ENCODE results near the gene FAIM2.

Gene FAIM2

GRCh38 chr12:49939307-49939706, 35.6 kb upstream of the FAIM2 start:
- no peak for DNase-seq (ENCODE audit: low spot score)

GRCh38 chr12:49937639-49938300, 34.1 kb upstream of the FAIM2 start:
- no peak for DNase-seq (ENCODE audit: low spot score)

DNA sequence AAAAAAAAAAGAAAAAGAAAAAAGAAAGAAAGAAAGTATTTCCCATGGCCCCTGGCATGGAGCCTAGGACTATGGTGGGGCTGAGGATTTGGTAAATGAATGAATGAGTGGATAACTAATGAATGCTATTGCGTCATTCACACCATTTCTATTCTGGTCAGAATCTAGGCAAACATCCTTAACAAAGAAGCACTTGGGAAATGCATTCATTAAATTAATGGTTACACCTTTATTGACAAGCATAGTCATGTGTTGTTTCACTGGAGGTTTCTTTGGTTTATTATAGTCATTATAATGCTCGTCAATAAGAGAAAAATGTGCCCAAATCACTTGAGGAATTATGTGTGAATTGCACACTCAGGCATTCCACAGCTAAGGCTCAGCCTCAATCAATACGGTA, 33.2 kb upstream of the FAIM2 start:
- DNase-seq (ENCODE audit: low spot score) = no peak

- no peak for DNase-seq (ENCODE audit: low spot score)
Measured at GRCh38 chr12:49934505-49934904, 30.8 kb upstream of the FAIM2 start.

GRCh38 chr12:49933796-49934195, 30.1 kb upstream of the FAIM2 start:
- DNase-seq (ENCODE audit: low spot score) = no peak

- no peak for DNase-seq (ENCODE audit: low spot score)
Measured at GRCh38 chr12:49932533-49933130, 28.9 kb upstream of the FAIM2 start.

- DNase-seq (ENCODE audit: low spot score) = no peak
Measured at GRCh38 chr12:49932023-49932422, 28.3 kb upstream of the FAIM2 start.

GRCh38 chr12:49930515-49931288, 27.0 kb upstream of the FAIM2 start:
- no peak for DNase-seq (ENCODE audit: low spot score)

- DNase-seq (ENCODE audit: low spot score) = no peak
Measured at GRCh38 chr12:49929581-49929980, 25.9 kb upstream of the FAIM2 start.

GRCh38 chr12:49928471-49928870, 24.8 kb upstream of the FAIM2 start:
- no peak for DNase-seq (ENCODE audit: low spot score)

- no peak for DNase-seq (ENCODE audit: low spot score)
Measured at GRCh38 chr12:49925433-49926204, 21.9 kb upstream of the FAIM2 start.

- DNase-seq (ENCODE audit: low spot score) = no peak
Measured at GRCh38 chr12:49924628-49925246, 21.0 kb upstream of the FAIM2 start.

DNA sequence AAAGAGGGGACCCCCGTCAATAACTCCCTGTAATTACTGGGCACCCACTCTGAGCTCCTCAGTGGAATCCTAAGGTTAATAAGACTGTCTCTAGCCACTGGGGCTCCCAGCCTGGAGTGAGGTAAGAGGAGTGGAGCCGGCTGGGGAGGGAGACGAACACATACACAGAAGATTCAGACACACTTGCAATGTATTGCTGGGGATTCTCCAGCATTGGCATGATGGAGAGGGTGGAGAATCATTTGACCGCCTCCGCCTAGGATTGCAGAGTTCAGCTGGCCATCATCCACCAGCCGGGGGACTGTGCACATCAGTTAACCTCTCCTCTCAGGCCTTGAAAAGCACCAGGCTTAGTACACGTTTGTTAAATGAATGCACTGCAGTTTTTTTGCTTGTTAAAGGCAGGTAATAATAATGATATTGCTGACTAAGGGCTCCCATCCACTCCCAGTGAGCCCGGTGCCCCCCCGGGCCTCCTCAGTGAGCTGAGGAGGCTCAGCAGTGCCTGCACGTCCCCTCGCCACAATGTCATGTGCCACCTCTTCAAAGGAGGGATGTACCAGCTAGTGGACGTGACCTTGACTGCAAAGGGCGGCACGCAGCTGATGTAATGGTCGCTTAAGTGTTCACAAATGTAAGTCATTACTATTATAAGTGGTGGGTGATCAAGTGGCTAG, 20.3 kb upstream of the FAIM2 start:
- no peak for DNase-seq (ENCODE audit: low spot score)

DNA sequence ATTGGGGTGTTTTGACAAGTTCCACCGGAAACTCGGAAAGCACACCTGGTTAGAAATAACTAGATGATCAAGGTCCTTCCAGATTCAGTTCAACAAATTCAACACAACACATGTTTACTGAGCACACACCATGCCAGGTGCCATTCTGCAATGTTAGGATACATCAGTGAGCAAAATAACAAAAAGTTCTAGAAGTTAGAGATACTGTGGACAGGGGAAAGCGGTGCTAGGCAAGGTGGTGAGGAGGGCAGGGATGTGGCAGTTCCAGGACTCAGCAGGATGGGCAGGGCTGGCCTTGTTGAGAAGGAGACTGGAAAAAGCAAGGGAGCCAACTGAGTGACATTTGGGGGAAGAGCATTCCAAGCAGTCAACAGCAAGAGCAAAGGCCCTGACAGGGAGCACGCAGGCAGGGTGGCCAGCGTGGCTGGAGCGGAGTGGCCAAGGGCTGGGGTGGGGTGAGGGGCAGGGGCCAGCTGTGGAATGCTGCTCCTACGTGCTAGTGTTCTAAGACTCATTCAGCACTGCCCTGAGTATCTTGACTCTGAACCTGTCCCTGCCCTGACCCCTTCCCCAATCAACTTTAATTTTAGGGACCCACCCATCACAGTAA, 19.4 kb upstream of the FAIM2 start:
- DNase-seq (ENCODE audit: low spot score) = no peak

- DNase-seq (ENCODE audit: low spot score) = no peak
Measured at GRCh38 chr12:49922349-49923034, 18.8 kb upstream of the FAIM2 start.

- no peak for DNase-seq (ENCODE audit: low spot score)
Measured at GRCh38 chr12:49921936-49922335, 18.2 kb upstream of the FAIM2 start.

- no peak for DNase-seq (ENCODE audit: low spot score)
Measured at GRCh38 chr12:49921299-49921698, 17.6 kb upstream of the FAIM2 start.

DNA sequence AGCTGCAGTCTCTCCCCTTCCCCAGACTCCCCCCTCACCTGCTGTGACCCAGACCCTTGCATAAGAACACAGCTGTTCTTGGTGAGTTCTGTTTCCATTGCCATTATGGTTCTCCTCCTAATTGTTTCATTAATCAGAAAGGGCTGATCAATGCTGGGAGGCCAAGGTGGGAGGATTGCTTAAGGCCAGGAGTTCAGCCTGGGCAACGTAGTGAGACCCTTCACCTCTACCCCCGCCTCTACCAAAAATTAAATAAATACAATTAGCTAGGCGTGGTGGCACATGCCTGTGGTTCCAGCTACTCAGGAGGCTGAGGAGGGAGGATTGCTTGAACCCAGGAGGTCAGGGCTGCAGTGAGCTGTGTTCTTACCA, 17.2 kb upstream of the FAIM2 start:
- DNase-seq (ENCODE audit: low spot score) = no peak

- DNase-seq (ENCODE audit: low spot score) = no peak
Measured at GRCh38 chr12:49920241-49920914, 16.7 kb upstream of the FAIM2 start.

DNA sequence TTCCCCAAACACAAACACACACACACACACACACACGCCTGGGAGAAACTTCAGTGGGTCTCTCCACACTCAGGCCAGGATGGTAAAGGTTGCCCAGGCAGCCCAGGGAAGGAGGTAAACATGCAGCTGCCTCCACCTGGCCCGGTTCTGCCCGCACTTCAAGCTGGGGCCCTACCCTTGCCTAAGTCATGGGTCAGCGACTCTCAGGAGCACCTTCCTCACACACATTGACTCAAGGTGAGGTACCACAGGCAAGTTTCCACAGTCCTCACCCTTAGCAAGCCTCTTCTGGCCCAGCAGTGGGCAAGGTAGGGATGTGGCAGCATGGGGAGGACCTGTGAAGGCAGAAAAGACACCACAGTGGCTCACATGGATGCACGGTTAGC, 14.1 kb upstream of the FAIM2 start:
- no peak for DNase-seq (ENCODE audit: low spot score)
